Epithelial cell of esophagus (primary cell): ENCODE data around the gene APOA5.
"Not testable (repeated sequence)": the region's sequence is repeated elsewhere in the genome, so short reads cannot be mapped to it uniquely, and the experiment has no call there.

ENCODE experiments used
- DNase-seq: peaks from one replicate; pipeline ENCODE4 v3.0.0; 2010; ENCODE audit warnings: low read depth
- H3K4me3 ChIP-seq: 2 replicates; pipeline ENCODE4 v1.5.1; 2011; ENCODE audit warnings: mild to moderate bottlenecking, low read length, control low read depth
- CTCF ChIP-seq: IDR thresholded peaks from 2 replicates; pipeline ENCODE4 v1.5.1; 2011; ENCODE audit warnings: low read depth, mild to moderate bottlenecking, low read length, control low read depth, inconsistent platforms; ENCODE audit not compliant: insufficient read depth; ENCODE audit errors: missing control alignments

The APOA5 gene

GRCh38 chr11:116835791-116836631 is 44.3 kb upstream of the APOA5 start:
- peak overlapping the region; percentile 24 for H3K4me3 ChIP-seq
- TF ChIP-seq CTCF: peak; percentile 65
- DNase-seq: peak; percentile 87

DNA sequence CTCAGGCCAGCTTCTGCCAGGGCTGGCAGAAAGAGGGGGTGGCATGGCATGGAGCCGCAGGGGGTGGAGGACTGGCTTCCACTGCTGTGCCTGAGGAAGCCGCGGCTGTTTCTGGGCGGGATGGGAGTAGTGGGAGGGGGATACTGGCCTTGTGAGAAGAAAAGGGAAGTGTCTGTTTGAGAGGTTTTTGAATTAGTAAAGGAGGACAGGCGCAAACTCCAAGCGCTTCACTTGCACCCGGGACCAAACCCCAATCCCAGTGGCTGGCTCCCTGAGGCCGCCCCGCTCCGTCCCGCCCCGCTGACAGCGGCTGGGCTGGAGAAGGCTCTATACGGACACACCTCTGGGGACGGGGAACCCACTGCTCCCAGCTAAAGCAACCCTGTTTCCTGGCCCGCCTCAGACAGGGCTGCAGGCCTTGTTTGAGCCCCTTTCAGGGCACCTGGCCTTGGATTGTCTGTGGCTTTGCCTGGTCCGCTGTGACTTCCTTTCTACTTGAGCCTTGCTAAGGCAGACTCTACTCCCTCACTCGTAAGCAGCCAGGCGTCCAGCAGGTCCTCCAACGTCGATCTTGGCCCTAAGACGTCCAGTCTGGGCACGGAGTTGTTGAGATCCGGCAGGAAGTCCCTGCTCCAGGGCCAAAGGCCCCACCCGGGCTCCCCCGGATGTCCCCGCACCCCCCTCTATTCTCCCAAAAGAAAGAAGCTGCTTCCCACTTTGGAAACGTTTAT is 43.5 kb upstream of the APOA5 start:
- no peak for DNase-seq
- H3K4me3 ChIP-seq: no peak overlapping the region

GRCh38 chr11:116834535-116835041 is 42.9 kb upstream of the APOA5 start:
- not testable (repeated sequence) for DNase-seq

More for the DNA sequence above, 43.5 kb upstream of the APOA5 start:
- no peak for TF ChIP-seq CTCF

DNA sequence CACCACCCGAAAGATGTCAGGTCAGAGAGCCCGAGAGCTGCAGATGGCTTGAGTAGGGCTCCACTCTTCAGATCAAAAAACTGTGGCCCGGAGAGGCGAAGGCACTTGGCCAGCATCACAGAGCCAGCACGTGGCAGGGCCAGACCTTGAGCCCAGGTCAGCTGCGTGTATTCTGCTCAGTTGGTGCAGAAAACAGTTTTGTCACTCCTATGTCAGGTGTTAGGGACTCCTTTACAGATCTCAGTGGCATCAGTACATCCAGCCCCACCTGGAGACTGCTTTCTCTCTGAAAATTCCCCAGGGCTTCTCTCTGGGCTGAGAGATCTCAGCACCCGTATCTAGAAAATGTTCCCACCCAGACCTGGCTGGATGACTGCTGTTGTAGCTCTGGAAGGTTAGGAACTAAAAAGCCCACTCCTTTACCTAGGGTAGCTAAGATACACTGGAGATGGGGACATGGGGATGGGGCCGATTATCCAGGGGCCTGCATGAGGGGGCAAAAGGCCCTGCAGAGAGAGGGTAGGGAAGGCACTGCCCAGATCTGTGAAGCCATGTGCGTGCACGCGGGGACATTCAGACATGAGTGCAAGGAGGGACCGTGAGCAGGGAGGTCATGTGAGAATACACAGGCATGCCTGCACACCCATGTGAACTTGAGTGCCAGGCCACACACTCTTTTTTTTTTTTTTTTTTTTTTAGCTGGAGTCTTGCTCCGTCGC is 42.3 kb upstream of the APOA5 start:
- H3K4me3 ChIP-seq: no peak overlapping the region
- no peak for DNase-seq
- TF ChIP-seq CTCF: no peak

More at GRCh38 chr11:116834535-116835041, 42.9 kb upstream of the APOA5 start:
- H3K4me3 ChIP-seq: not testable (repeated sequence)

DNA sequence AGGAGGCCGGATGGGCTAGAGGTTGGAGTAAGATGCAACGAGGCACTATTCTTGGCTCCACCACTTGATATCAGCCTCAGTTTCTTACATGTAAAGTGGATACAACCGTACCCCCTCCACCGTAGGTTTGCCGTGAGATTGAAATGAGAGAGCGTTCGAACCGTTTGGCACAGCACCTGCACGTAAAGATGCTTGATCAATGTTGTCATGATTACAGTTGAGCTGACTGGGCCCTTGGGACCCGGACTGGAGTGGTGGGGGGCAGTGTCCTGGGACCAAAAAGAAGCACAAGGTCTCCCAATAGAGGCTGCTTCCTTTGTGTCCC is 41.8 kb upstream of the APOA5 start:
- no peak for DNase-seq
- no peak for TF ChIP-seq CTCF
- no peak overlapping the region for H3K4me3 ChIP-seq

GRCh38 chr11:116832350-116833290 is 40.9 kb upstream of the APOA5 start:
- no peak overlapping the region for H3K4me3 ChIP-seq
- TF ChIP-seq CTCF: no peak
- DNase-seq: no peak
